Hematopoietic multipotent progenitor cell treated with erythropoietin and hydrocortisone succinate and interleukin-3 and kit ligand, for 6 days (in vitro differentiated cells): ENCODE results near the gene CACNA2D3.
"Not testable (repeated sequence)": the region's sequence is repeated elsewhere in the genome, so short reads cannot be mapped to it uniquely, and the experiment has no call there.

Source experiments
- DNase-seq: peaks from one replicate; pipeline ENCODE4 v3.0.0-alpha.2; 2015

The CACNA2D3 gene

GRCh38 chr3:55061720-55062034 lies 939.3 kb downstream of the CACNA2D3 start:
- DNase-seq: no peak

DNA sequence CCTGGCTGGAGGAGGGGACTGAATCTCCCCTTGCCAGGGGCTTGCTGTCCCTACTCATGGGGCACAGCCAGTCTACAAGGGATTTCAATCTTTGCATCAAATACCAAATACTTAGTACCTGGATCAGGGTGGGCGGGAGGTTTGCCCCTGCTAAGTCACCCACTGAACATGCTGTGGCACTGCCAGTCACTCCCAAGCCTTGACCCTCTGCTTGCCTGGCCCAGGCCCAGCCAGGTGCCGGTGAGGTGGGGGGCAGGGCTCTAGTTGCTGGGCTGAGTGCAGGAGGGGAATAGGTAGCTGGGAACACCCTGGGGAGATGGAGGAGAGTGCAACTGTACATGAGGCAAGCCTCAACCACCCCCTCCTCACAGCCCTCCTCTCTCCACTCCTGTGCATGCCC lies 941.8 kb downstream of the CACNA2D3 start:
- no peak for DNase-seq

DNA sequence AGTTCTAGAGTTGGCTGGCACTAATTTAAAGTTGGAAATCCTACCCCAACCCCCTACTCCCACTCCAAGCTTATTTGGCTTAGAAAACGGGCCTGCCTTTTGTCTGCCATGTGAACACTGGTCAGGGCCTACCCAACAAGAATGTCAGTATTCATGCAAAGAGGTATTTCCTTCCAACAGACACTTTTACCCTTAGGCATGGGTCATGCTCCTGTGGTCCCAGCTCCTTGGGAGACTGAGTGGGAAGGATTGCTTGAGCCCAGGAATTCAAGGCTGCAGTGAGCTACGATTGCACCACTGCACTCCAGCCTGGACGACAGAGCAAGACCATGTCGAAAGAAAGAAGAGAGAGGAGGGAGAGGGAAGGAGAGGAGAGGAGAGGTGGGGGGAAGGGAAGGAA lies 943.0 kb downstream of the CACNA2D3 start:
- no peak for DNase-seq

GRCh38 chr3:55066551-55067047 lies 944.2 kb downstream of the CACNA2D3 start:
- DNase-seq: no peak

DNA sequence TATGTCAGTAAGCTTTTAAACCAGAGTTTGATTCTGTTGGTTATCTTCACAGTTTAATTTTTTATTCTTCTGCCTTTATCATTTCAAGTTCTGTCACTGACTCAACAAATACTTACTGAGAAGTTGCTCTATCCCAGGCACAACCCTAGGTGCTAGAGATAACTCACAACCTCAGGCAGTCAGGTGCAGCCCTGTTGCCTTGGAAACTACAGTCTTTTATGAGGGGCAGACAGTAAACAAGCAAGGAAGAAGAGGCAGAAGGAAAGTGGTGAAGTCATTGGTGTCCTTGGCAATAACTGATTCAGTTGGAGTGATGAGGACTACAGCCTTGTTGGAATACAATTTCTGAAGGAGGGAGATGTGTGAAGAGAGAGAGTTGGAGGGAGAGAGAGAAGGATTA lies 947.6 kb downstream of the CACNA2D3 start:
- DNase-seq: no peak

GRCh38 chr3:55074796-55075195 lies 952.4 kb downstream of the CACNA2D3 start:
- DNase-seq: no peak

GRCh38 chr3:55075846-55076245 lies 953.5 kb downstream of the CACNA2D3 start:
- no peak for DNase-seq

DNA sequence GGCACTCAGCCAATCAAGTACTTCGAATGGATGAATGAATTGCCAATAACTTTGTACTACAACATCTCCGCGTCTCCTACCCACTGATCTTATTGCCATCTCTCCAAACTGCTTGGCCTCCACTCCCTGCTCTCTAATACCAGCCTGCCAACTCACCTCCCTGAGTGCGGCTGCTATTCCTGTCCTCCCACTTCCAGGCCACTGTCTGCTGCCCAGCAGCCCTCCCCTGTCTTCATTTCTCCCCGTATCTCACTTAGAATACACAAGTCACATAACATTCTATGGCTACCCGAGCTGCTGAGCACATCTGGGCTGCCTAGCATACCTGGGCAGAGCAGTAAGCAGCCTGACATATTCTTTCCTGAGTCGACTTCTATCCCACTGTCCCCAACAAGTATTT lies 955.4 kb downstream of the CACNA2D3 start:
- no peak for DNase-seq

DNA sequence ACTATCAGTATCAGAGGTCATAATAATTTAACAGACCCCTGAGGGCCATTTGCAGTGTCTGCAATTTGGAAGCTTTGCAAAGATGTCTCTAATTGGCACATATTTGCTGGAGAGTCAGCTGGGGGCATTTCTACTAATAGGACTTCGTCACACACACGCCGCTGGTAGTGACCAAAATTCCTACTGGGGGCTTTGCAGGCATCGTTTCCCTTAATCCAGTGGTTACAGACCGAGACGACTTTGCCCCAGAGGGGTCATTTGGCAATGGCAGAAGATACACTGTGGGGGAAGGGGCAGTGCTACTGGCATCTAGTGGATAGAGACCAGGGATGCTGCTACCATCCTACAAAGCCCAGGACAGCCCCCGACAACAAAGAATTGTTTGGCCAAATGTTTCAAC lies 956.5 kb downstream of the CACNA2D3 start:
- DNase-seq: no peak

DNA sequence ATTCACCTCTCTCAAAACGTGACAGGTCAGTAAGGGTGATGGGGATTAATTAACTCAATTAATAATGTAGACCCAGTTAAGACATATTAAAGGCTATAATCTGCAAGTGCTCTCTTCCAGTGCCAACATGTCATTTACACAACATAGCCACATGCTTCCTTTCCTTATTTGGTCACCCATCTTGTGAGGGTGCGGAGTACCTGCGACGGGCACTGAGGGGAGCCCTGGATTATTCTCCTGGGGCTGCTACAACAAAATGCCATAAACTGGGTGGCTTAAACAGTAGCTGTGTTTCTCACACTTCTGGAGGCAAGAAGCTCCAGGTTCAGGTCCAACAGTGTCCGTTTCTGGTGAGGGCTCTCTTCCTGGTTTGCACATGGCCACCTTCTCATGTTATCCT lies 962.9 kb downstream of the CACNA2D3 start:
- DNase-seq: no peak

DNA sequence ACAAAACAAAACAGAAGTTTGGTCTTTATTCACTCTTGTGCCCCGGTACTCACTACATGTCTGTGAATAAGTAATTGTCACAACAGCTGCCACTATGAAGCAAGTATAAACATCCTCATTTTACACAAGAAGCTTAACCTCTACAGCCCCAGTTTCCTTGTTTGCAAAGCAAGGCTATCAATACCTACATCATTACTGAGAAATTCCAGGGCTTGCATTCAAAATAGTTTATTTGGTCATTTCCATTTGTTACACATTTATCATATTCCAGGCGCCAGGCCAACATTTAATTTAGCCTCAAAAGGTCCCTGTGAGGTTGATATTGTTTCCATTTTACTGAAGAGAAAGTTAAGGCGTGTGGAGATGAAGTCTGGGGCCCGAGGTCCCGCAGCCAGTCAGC lies 966.9 kb downstream of the CACNA2D3 start:
- DNase-seq: no peak

GRCh38 chr3:55090291-55090690 lies 967.9 kb downstream of the CACNA2D3 start:
- no peak for DNase-seq

DNA sequence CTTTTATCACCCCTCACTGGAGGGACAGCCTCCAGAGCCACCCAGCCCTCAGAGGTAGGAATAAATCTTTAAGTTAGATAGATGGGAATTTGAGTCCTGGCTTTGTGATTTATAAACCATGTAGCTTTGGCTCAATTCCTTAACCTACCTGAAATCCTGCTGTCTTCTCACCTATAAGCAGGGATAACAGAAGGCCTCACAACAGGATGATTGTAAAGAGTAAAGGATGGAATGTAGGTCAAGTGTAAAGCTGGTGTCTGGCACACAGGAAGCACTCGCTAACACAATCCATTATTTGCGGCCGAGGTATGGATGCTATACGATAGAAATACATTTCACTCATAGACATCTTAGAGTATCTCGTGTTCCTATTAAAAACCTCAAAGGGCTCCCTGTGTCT lies 968.4 kb downstream of the CACNA2D3 start:
- DNase-seq: no peak

- no peak for DNase-seq
Observed at GRCh38 chr3:55091381-55092225, 969.3 kb downstream of the CACNA2D3 start.

DNA sequence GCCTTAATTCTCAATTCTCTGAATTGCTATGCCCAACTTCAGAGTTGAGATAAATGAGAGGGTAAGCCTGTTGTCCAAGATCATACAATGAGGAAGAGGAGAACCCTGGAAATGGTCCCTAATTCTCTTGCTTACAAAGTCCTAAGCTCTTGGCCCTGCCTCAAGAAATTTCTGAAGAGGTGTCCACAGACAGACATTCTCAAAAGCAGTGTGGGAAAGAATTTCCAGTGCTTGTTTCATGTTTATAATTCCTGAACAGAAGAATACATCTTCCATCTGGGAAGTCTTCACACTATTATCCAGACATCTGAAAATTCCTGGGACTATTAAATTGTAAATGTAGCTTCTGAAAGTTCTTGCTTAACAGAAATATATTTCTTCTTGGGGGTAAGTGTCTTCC lies 972.3 kb downstream of the CACNA2D3 start:
- no peak for DNase-seq

DNA sequence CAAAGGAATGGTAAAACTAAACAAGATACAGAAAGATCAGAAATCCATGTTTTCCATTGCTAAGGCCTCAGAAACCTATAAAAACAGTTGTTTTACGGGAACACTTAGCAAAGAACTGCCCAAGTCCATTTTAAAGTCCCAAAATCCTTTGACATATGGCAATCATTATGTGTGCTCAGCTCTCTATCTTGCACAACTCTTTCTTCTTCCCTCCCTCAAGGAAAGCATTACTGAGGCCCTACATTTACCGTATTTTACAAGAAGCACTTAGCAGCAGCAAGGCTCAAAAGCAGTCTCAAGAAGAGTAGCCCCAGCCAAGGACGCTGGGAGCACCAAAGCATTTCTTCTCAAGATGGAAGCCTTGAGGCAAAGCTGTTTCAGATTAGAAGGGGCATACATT lies 975.1 kb downstream of the CACNA2D3 start:
- no peak for DNase-seq

GRCh38 chr3:55105647-55106046 lies 983.3 kb downstream of the CACNA2D3 start:
- DNase-seq: no peak

GRCh38 chr3:55107187-55107586 lies 984.8 kb downstream of the CACNA2D3 start:
- DNase-seq: no peak

DNA sequence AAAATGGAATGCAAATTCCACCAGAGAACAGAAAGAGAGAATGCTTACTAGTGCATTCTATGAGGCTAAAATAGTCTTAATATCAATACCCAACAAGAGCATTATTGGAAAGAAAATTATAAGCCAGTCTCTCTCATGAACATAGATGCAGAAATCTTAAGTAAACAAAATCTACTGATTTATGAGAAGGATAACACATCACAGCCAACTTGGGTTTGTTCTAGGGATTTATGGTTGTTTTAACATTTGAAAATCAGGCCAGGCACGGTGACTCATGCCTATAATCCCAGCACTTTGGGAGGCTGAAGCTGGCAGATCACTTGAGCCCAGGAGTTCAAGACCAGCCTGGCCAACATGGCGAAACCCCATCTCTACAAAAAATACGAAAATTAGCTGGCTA lies 989.6 kb downstream of the CACNA2D3 start:
- DNase-seq: not testable (repeated sequence)

- no peak for DNase-seq
Observed at GRCh38 chr3:55118451-55118850, 996.1 kb downstream of the CACNA2D3 start.

GRCh38 chr3:55119268-55119667 lies 996.9 kb downstream of the CACNA2D3 start:
- no peak for DNase-seq

DNA sequence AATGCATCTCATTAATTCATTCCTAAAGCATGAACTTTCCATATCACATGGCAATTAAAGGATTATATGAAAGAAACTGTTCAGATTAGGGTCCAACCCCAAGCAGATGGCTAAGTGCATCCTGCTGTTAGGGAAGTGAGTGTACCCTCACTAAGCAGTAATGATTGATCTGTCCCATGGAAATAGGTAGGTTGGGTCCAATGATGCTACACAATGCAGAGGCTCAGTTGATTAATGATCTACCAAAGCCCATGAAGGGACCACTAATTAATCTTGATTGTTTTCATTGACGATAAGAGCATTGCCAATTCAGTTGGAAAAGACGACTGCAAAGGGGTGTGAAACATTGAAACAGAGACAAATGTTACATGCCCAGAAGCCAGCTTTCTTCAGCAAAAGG lies 1000.0 kb downstream of the CACNA2D3 start:
- DNase-seq: no peak
